CD4-positive, alpha-beta T cell treated with Interleukin-21 for 1 hour (primary cell): Measurements from ENCODE around the gene KIF5C.

Source experiments
- DNase-seq: peaks from one replicate; pipeline ENCODE4 v3.0.0-alpha.2; 2020

KIF5C gene

GRCh38 chr2:149056541-149057255 is 181.7 kb downstream of the KIF5C start:
- DNase-seq, result no peak

GRCh38 chr2:149057401-149057800 is 182.4 kb downstream of the KIF5C start:
- DNase-seq, result no peak

GRCh38 chr2:149058936-149059335 is 183.9 kb downstream of the KIF5C start:
- no peak for DNase-seq

- DNase-seq, result no peak
Measured at GRCh38 chr2:149059822-149060221, 184.8 kb downstream of the KIF5C start.

- no peak for DNase-seq
Measured at GRCh38 chr2:149061133-149061745, 186.2 kb downstream of the KIF5C start.

GRCh38 chr2:149062531-149062930 is 187.5 kb downstream of the KIF5C start:
- no peak for DNase-seq

GRCh38 chr2:149063177-149063576 is 188.2 kb downstream of the KIF5C start:
- DNase-seq, result no peak

- no peak for DNase-seq
Measured at GRCh38 chr2:149064365-149064841, 189.4 kb downstream of the KIF5C start.

- no peak for DNase-seq
Measured at GRCh38 chr2:149064856-149065630, 190.0 kb downstream of the KIF5C start.

- no peak for DNase-seq
Measured at GRCh38 chr2:149068225-149068995, 193.4 kb downstream of the KIF5C start.

- DNase-seq, result peak; percentile 40
Measured at GRCh38 chr2:149068996-149069888, 194.2 kb downstream of the KIF5C start.

- DNase-seq, result no peak
Measured at GRCh38 chr2:149070681-149071320, 195.8 kb downstream of the KIF5C start.

- no peak for DNase-seq
Measured at GRCh38 chr2:149075105-149075504, 200.1 kb downstream of the KIF5C start.

GRCh38 chr2:149075853-149076252 is 200.8 kb downstream of the KIF5C start:
- DNase-seq, result no peak
